HG02571 (cell line): ENCODE data around the gene KRT81.
"Not testable (repeated sequence)": the region's sequence is repeated elsewhere in the genome, so short reads cannot be mapped to it uniquely, and the experiment has no call there.

ENCODE experiments used
- ATAC-seq: cut with Tn5 transposase; IDR thresholded peaks from one replicate; pipeline ENCODE4 v1.9.1; 2021; ENCODE audit warnings: mild to moderate bottlenecking, moderate library complexity; ENCODE audit not compliant: unreplicated experiment

The KRT81 gene

GRCh38 chr12:52256584-52256935 is 34.8 kb downstream of the KRT81 start:
- no peak for ATAC-seq

GRCh38 chr12:52255926-52256583 is 35.3 kb downstream of the KRT81 start:
- ATAC-seq = no peak

- no peak for ATAC-seq
Observed at GRCh38 chr12:52254965-52255751, 36.2 kb downstream of the KRT81 start.

GRCh38 chr12:52254180-52254964 is 37.0 kb downstream of the KRT81 start:
- no peak for ATAC-seq

- no peak for ATAC-seq
Observed at GRCh38 chr12:52253391-52254179, 37.7 kb downstream of the KRT81 start.

GRCh38 chr12:52252728-52253343 is 38.5 kb downstream of the KRT81 start:
- no peak for ATAC-seq

- ATAC-seq = not testable (repeated sequence)
Observed at GRCh38 chr12:52252175-52252615, 39.1 kb downstream of the KRT81 start.

GRCh38 chr12:52251367-52252051 is 39.8 kb downstream of the KRT81 start:
- no peak for ATAC-seq

GRCh38 chr12:52250048-52250990 is 41.0 kb downstream of the KRT81 start:
- no peak for ATAC-seq

GRCh38 chr12:52249511-52250047 is 41.8 kb downstream of the KRT81 start:
- ATAC-seq = no peak

- ATAC-seq = no peak
Observed at GRCh38 chr12:52248541-52249461, 42.5 kb downstream of the KRT81 start.

- ATAC-seq = no peak
Observed at GRCh38 chr12:52247622-52248540, 43.5 kb downstream of the KRT81 start.

GRCh38 chr12:52246720-52247621 is 44.4 kb downstream of the KRT81 start:
- ATAC-seq = no peak

- ATAC-seq = no peak
Observed at GRCh38 chr12:52245962-52246569, 45.3 kb downstream of the KRT81 start.
